Activated CD8-positive, alpha-beta T cell treated with anti-CD3 and anti-CD28 coated beads for 36 hours (primary cell): Measurements from ENCODE around the gene HOXD3. TPM values are rescaled to one million over a fixed set of nuclear protein-coding genes. Genes with fewer than 3 reads are reported as not detected.

Experiments
- ATAC-seq: fragments of 200-7000 bp; cut with Tn5 transposase; one replicate; pipeline ENCODE4 v1.10.0; 2021; ENCODE audit warnings: mild to moderate bottlenecking, moderate library complexity
- CTCF ChIA-PET: fragments of 350-600 bp; sonication (Branson Sonifier 250); formaldehyde crosslinking; loops from one replicate; lab custom pipeline; 2021; ENCODE audit warnings: antibody characterized with exemption; lab: Charles Lee
- POLR2A ChIA-PET: fragments of 350-600 bp; sonication (Branson Sonifier 250); formaldehyde crosslinking; loops from one replicate; lab custom pipeline; 2021; ENCODE audit warnings: antibody characterized with exemption; lab: Charles Lee
- DNase-seq: peaks from one replicate; pipeline ENCODE4 v3.0.0-alpha.2; 2020
- H3K27ac Mint-ChIP-seq: one replicate; pipeline ENCODE4 v1.8.0; 2021; ENCODE audit warnings: mild to moderate bottlenecking, mixed read lengths
- H3K27me3 Mint-ChIP-seq: one replicate; pipeline ENCODE4 v1.8.0; 2021; ENCODE audit warnings: mixed read lengths
- H3K36me3 Mint-ChIP-seq: one replicate; pipeline ENCODE4 v1.8.0; 2021; ENCODE audit warnings: low read depth, mixed read lengths
- H3K4me1 Mint-ChIP-seq: one replicate; pipeline ENCODE4 v1.8.0; 2021; ENCODE audit warnings: low read depth, mixed read lengths
- H3K4me3 Mint-ChIP-seq: one replicate; pipeline ENCODE4 v1.8.0; 2021; ENCODE audit warnings: mild to moderate bottlenecking, moderate library complexity, mixed read lengths
- H3K9me3 Mint-ChIP-seq: one replicate; pipeline ENCODE4 v1.8.0; 2021; ENCODE audit warnings: mixed read lengths
- CTCF ChIP-seq: fragments of 200-600 bp; IDR thresholded peaks from one replicate; pipeline ENCODE4 v1.8.0; 2022; ENCODE audit warnings: antibody characterized with exemption, mild to moderate bottlenecking
- intact Hi-C: fragments of 100-400 bp; cut with micrococcal nuclease; formaldehyde crosslinking; loops from one replicate; pipeline ENCODE4 v1.10.0; 2022
- total RNA-seq, 2 experiments: library from RNA; stranded (reverse); gene quantifications; one replicate each; pipeline ENCODE4 v1.2.3, GENCODE V29; 2021

HOXD3 gene
- total RNA-seq, 2 experiments from 2014 or later: not detected

- TF ChIP-seq CTCF: no peak
- peaks cover 5% of the 10 kb centered on the region for H3K4me1 Mint-ChIP-seq
- ATAC-seq (no peak), DNase-seq (no peak)
- no peaks in the 10 kb centered on the region for H3K36me3 Mint-ChIP-seq
- H3K27ac Mint-ChIP-seq: no peak overlapping the region
- peaks cover 6% of the 10 kb centered on the region for H3K9me3 Mint-ChIP-seq
- no peak overlapping the region for H3K4me3 Mint-ChIP-seq
- CTCF ChIA-PET: interaction anchor here (1.0 to 5.2 kb wide), 3 partner anchors 9 to 1031 kb away, joined by 3 to 28 read pairs (median 3); no protein-coding TSS in a partner anchor
- POLR2A ChIA-PET: no interaction called here
- intact Hi-C loops: no loop called here
- peaks cover 79% of the 10 kb centered on the region for H3K27me3 Mint-ChIP-seq
Observed at GRCh38 chr2:176117823-176118371, 39.2 kb upstream of the HOXD3 start.

GRCh38 chr2:176118601-176119339 lies 38.3 kb upstream of the HOXD3 start:
- ChIA-PET POLR2A (no interaction called here), CTCF (interaction anchor here (1.0 kb wide), 1 partner anchor 8 kb away, joined by 3 read pairs; no protein-coding TSS in a partner anchor)
- intact Hi-C loops: no loop called here
- Mint-ChIP-seq H3K27ac (no peak overlapping the region), H3K36me3 (no peaks in the 10 kb centered on the region), H3K4me3 (no peak overlapping the region), H3K27me3 (peaks cover 74% of the 10 kb centered on the region), H3K9me3 (peaks cover 6% of the 10 kb centered on the region), H3K4me1 (peaks cover 6% of the 10 kb centered on the region)
- ATAC-seq (no peak), DNase-seq (peak; percentile 68)
- peak; percentile 68 for TF ChIP-seq CTCF

GRCh38 chr2:176120364-176121189 lies 36.5 kb upstream of the HOXD3 start:
- ChIA-PET POLR2A (no interaction called here), CTCF (interaction anchor here (0.9 to 1.8 kb wide), 11 partner anchors 10 to 431 kb away, joined by 3 to 12 read pairs (median 4); no protein-coding TSS in a partner anchor)
- TF ChIP-seq CTCF: no peak
- Mint-ChIP-seq H3K27me3 (peaks cover 78% of the 10 kb centered on the region), H3K4me1 (peaks cover 9% of the 10 kb centered on the region), H3K9me3 (peaks cover 6% of the 10 kb centered on the region), H3K27ac (no peak overlapping the region), H3K36me3 (no peaks in the 10 kb centered on the region), H3K4me3 (no peak overlapping the region)
- DNase-seq (no peak), ATAC-seq (no peak)
- intact Hi-C loops: loop anchor here (5.0 kb wide), 2 partner anchors 33 to 42 kb away; no protein-coding TSS in a partner anchor

GRCh38 chr2:176121190-176122051 lies 35.7 kb upstream of the HOXD3 start:
- no peak overlapping the region for H3K27ac Mint-ChIP-seq
- peaks cover 9% of the 10 kb centered on the region for H3K4me1 Mint-ChIP-seq
- peaks cover 5% of the 10 kb centered on the region for H3K9me3 Mint-ChIP-seq
- no peak for ATAC-seq
- no peak for TF ChIP-seq CTCF
- ChIA-PET CTCF (interaction anchor here (0.9 to 1.8 kb wide), 9 partner anchors 10 to 333 kb away, joined by 3 to 12 read pairs (median 4); no protein-coding TSS in a partner anchor), POLR2A (interaction anchor here (1.4 kb wide), 1 partner anchor 10 kb away, joined by 3 read pairs; no protein-coding TSS in a partner anchor)
- H3K4me3 Mint-ChIP-seq: no peak overlapping the region
- no peak for DNase-seq
- no peaks in the 10 kb centered on the region for H3K36me3 Mint-ChIP-seq
- peaks cover 78% of the 10 kb centered on the region for H3K27me3 Mint-ChIP-seq
- intact Hi-C loops: loop anchor here (5.0 kb wide), 2 partner anchors 34 to 41 kb away; no protein-coding TSS in a partner anchor
